CD4-positive, alpha-beta T cell treated with Interleukin-1 beta for 1 hour (primary cell): ENCODE measurements around the gene WNK4.
"Not testable (repeated sequence)": the region's sequence is repeated elsewhere in the genome, so short reads cannot be mapped to it uniquely, and the experiment has no call there.

Experiments used
- DNase-seq, 2 donors: peaks; one replicate each; pipeline ENCODE4 v3.0.0-alpha.2; 2020 to 2022

WNK4 gene

DNA sequence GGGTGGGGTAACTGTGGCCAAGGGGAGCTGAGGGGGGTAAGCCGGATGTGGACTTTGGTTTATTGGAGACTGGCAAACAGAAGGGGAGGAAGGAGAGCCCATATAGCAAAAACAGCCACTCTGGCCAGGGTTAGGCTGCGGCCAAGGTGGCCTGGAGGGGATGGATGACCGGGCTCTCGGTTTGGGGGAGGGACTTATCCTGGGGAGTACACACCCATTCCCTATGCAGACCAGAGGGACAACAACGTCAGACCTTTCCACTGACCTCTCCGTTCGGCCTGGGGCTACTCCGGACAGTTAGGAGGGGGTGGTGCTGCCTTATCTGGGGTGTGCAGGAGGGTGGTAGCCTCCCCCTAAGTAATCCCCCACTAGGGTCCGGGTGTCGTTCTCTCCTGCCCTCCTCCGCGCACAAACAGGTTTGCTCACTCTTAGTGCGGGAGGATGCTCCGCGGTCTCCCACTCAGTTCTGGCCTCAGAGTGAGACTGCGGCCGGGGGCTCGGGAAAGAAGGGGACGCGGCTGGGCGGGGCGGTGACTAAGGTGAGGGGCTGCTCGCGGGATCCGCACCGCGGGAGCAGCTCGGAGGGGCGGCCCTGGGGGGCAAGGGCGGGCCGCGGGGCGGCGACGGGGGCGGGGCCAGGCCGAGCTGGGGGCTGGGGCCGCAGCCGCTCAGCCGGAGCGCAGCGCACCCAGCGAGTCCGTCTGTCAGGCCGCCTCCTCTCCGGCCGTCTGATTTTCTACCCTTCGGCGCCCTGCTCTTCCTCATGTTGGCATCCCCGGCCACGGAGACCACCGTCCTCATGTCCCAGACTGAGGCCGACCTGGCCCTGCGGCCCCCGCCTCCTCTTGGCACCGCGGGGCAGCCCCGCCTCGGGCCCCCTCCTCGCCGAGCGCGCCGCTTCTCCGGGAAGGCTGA, at the start of gene WNK4:
Gene WNK4, plus strand, starts transcription at position 675 of the 915 bp plus-strand sequence. Its CDS starts 89 bp downstream, at position 764.
- no peak for DNase-seq

DNA sequence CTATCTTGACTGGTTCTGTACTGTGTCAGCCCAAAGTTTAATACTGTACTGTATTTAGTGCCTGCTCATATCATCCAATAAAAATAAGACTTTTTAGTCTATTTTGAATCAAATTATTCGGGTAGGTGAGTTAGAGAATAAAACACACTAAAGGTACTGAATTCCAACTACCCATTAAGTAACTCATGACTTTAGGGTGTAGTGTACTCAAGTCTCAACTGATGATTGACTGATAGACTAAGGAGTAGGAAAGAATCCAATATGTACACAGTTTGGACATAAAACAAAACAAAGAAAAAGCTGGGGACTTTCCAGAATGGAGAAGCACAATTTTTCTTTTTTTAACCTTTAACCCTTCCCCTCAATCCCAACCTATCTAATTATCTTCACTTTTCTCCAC, 39.7 kb upstream of the WNK4 start:
- no peak for DNase-seq

DNA sequence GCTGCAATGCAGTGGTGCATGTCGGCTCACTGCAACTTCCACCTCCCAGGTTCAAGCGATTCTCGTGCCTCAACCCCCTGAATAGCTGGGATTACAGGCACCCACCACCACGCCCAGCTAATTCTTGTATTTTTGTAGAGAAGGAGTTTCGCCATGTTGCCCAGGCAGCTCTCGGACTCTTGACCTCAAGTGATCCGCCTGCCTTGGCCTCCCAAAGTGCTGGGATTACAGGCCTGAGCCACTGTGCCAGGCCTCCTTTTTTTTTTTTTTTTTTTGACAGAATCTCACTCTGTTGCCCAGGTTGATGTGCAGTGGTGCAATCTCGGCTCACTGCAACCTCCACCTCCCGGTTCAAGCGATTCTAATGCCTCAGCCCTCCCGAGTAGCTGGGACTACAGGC, 37.5 kb upstream of the WNK4 start:
- DNase-seq: not testable (repeated sequence)

DNA sequence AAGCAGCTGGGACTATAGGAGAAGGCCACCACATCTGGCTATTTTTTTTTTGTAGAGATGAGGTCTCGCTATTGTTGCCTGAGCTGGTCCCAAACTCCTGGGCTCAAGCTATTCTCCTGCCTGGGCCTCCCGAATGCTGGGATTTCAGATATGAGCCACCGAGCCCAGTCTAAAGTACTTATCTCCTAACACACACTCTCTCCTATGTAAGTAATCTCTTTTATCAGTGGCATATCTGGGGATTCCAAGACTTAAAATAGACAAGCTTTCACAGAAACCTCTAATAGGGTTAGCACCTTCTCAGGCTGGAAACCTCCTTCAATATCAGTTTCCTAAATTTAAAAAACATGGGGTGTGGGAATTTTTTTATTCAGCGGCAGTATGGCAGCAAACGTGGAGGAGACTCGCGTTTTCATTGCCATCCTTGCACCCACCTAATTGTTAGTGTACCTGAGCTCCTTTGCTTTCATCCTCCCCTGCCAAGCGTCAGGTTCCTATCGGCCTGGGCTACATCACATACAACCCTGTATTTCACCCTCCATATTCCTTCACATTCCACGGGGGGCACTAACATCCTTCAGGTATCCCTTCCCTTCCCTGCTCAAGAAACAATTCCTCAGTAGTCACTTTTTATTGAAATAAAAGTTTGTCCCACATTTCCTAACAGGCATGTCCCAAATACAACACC, 36.7 kb upstream of the WNK4 start:
- DNase-seq: no peak

DNA sequence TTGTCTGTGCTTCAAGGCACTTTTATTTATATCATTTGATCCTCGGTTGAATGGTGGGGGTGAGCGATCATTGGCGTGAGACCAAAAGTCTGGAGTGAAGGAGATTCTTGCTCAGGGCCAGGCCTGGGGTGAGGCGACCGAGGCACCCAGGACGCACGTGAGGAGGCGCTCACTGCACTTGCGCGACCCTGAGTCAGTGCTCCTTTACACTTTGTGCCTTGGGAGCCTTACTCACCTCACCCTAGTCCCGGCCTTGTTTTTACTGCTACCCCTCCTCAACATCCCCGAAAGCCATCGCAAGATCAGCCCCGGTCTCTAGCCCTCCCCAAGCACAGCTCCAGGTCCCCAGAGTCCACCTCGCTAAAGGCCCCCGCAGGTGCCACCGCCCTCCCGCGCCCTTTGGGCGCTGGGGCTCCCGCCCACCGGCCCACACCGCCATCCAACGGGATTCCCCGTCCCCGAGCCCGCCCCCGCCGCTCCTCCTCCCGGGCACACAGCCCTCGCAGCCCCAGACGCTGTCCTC, 36.1 kb upstream of the WNK4 start:
- peak in 1 of 2 donors; percentile 68 for DNase-seq

DNA sequence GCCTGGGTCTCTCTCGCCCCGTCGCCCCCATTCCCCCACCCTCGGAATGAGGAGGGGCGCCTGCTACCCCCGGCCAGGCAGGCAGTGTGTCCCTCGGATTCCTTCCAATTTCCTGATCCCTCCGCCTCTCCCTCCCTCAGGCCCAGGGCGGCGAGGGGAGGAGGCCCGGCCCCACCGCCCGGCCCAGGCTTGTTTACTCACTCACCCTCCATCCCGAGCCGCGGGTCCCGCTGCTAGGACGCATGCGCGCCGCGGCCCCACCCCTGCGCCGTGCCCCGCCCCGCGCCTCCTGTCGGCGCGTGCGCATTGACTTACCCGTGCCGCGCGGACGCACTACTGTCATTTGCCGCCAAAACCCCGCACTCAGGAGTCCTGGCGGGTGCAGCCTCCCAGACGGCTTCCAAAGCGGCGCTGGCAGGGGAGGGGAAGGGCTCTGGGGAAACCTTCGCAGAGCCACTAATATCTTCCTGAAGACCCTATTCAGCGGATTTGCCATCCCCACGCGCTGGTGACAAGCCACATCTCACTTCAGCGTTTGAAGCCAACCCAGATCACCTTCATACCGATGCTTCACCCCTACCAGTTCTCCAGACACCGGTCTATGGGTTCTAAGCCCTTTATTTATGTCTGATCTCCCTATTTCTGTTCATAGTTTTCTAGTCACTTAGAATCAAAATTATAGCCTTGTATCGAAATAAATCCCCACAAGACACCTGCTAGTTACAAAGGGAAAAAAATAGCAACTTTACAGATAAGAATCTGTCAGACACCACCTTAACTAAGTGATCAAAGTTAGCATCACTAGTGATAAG, 35.4 kb upstream of the WNK4 start, which contains the start of gene EZH1:
Gene EZH1, minus strand, starts transcription at position 235 of the 812 bp plus-strand sequence. CDS start 16,099 bp downstream, outside the sequence.
- peak; percentile 94 for DNase-seq

DNA sequence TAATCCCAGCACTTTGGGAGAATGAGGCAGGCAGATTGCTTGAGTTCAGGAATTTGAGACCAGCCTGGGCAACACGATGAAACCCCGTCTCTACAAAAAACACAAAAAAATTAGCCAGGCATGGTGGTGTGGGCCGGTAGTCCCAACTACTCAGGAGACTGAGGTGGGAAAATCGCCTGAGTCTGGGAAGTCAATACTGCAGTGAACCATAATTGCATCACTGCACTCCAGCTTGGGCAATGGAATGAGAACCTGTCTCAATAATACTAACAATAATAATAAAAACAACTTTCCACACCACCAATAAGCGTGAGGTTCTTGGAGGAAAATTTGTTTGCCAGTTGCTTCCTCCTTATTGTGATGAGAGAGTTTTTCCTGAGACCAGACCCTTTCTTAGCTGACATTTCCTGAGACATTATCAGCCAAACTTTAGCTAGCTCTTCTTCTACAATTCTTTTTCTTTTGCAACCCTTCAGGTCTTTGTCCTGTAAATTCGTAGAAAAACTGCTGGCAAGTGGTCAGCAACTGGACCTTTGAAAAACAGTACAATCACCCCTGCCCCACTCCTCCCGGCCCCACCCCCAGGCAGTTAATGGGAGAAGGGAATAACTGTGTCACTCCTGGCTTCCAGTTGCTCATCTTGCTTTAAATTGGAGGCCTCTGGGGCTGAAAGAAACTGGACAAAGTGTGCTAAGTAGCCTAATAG, 32.1 kb upstream of the WNK4 start:
- no peak for DNase-seq

DNA sequence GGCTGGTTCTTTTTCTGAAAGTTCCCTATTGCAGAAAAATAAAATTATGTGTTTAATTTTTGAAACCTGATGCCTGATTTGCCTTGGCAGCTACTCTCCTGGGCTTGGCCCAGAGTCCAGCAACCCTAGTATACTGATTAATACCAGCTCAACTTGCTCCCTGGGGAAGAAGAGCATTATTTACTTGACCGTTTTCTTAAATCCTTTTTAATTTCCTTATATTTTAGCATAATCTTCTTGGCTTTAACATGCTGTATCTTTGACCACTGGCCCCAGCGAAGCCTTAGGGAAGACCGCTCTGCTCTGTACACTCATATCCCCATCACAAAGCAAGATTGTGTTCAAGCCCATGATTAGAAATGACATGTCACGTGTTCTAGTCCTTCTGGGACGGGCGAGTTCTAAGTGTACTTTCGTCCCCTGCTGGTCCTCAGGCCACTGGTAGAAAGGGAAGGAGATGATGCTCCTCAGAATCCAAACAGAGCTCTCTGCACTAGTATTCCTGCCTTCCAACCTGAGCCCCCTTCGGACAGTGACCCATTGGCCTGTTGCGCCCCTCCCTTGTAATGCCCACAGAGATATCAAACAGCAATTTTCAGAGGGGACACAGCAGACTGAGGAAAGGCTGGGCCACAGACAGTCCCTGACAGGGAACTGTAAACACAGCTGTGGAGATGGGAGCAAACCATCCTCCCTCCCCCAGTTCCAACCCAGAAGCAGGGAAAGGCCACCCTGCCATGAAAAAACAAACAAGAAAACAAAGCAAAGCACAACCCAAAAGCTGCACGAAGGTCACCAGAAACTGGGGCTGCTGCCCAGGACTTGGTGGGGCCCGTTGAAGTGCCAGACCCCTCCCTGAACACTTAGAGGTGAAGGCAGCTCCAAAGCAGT, 31.3 kb upstream of the WNK4 start:
- DNase-seq: no peak

DNA sequence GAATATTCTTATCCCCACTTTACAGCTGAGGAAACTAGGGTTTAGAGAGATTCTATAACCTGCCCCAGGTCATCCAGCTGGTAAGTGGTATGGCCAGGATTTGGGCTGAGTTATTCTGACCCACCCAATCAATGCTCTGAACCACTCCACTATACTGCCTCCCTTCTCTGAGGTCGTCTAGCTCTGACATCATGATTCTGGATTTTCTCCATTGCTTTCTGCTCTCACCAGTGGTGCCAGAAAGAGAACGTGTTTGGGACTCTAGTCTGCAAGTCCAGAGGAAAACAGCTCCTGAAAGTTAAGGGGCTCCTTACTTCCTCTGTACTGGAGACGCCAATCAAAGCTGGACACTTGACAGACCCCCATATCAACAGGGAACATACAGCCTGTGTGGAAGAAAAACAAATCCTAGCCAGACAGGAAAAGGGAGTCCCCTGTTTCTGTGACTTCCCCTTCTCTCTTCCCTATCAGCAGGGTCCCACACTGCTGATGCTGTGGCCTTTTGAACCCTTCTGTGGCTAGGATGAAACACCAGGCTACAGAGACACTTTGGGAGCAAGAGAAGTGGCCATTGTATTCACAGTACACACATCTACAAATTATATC, 29.6 kb upstream of the WNK4 start:
- peak in 1 of 2 donors; percentile 5 for DNase-seq

DNA sequence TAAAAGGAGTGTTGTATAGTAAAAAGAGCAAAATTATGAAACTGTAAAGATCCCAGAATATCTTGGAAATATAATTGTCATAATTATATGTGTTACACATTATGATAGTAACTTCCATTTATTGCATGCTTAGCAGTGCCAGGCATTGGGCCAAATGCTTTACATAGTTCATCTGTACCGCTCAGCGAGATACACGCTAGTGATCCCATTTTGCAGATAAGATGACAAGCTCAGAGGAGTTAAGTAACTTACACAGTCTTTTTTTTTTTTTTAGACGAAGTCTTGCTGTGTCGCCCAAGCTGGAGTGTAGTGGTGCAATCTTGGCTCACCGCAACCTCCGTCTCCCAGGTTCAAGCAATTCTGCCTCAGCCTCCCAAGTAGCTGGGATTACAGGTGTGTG, 28.8 kb upstream of the WNK4 start:
- DNase-seq: no peak

DNA sequence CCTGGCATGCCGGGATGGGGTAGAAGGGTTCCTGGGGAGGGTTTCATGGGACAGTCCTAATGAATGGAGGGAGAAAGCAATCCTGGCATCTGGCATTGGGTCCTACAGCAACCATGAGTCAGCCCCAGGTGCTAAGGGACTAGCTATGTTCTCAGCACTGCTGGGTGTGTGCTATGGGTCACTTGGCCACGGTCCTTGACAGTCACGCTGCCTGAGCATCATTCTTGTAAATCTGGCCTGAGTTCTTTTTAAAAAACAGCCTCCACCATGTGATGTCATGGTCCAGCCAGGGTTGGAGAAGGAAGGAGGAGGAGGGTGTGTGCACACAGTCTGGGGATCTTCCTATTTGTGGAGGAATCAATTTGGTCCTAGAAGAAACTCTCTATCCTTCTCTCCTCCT, 25.6 kb upstream of the WNK4 start:
- no peak for DNase-seq

DNA sequence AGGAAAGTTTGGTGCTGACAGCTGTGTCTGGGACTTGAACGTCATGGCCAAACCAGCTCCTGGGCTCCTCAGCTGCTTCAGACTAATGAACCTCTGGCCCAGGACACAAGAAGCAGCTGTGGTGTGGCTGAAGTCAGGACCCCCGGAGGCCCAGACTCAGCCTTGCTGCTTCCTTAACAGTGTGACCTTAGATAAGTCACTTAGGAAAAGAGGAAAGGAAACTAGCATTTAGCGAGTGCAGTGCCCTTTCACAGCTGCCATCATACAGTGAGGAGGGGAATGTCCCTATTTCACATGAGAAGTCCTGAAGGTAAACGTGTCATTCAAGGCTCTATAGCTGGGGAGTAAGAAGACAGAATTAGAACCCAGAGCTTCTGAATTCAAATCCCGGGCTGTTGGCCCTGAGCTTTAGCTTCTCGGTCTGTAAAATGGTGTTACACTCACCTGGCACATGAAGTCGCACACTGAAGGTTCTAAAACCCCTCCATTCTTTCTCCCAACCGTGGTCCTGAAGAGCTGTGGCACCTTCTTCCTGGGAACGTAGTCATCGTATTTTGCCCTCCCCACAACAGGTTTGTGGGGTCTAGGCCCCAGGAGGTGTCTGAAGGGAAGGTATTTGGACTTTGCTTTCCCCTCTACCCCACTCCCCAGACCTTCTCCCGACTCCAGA, 20.3 kb upstream of the WNK4 start:
- DNase-seq: peak in 1 of 2 donors; percentile 44

DNA sequence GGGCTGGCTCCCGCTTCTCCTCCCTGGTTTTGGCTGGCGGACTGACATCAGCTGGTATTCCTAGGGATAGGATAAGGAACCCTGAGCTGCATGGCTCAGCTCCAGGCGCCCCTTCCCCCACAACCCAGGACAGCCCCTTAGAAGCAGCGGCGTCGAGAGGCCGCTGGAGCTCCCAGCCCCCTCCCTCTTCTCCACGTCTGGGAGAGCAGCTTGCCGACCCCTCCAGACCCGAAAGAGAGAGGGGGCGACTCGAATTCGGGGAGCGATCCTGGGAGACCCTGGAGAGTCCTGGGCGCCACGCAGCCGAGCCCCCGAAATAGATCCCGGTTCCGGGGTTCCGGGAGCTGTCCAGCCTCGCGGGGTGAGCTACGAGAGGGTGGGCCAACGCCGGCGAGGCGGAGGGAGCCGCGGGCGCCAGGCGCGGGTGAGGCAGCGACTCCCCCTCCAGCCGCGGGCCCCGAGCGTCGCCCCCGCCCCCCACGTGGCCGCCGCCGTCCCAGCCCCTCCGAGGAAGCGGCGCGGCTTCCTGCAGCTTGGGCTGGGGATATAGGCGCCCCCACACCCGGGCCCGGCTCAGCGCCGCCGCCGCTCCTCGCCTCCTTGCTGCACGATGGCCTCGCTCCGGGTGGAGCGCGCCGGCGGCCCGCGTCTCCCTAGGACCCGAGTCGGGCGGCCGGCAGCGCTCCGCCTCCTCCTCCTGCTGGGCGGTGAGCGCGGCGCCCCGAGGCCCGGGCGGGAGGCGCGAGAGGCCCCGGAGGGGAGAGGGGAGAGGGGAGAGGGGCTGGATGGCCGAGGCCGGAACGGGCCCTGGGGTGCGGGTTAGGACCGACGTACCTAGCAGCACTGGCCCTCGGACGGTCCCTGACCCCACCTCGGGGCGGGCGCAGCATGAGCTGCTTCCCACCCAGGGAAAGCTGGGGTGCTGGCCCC, 19.5 kb upstream of the WNK4 start, which contains the start of gene RAMP2:
Gene RAMP2, plus strand, starts transcription at position 576 of the 930 bp plus-strand sequence. Its CDS starts 35 bp downstream, at position 611.
- DNase-seq: no peak

DNA sequence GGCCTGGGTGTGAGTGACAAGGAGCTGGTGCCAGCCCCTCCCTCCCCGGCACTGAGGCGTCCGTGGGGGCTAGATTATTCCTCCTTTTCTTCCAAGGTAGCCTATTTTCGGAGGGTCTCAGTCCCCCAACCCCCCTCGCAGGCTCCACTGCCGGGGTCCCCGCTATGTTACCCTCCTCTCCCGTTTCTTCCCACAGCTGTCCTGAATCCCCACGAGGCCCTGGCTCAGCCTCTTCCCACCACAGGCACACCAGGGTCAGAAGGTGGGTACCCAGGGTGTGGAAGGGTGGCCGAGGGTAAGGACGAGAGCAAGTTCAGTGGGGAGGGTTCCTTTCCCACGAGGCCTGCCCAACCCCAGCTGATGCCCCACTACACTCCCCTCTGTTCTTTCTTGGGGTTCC, 18.8 kb upstream of the WNK4 start:
- DNase-seq: no peak

DNA sequence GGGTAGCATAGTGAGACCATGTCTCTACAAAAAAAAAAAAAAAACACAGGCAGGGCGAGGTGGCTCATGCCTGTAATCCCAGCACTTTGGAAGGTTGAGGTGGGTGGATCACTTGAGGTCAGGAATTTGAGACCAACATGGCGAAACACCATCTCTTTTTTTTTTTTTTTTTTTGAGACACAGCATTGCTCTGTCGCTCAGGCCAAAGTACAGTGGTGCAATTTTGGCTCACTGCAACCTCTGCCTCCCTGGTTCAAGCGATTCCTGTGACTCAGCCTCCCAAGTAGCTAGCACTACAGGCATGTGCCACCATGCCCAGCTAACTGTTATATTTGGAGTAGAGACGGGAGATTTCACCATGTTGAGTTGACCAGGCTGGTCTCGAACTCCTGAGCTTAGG, 14.3 kb upstream of the WNK4 start:
- no peak for DNase-seq

DNA sequence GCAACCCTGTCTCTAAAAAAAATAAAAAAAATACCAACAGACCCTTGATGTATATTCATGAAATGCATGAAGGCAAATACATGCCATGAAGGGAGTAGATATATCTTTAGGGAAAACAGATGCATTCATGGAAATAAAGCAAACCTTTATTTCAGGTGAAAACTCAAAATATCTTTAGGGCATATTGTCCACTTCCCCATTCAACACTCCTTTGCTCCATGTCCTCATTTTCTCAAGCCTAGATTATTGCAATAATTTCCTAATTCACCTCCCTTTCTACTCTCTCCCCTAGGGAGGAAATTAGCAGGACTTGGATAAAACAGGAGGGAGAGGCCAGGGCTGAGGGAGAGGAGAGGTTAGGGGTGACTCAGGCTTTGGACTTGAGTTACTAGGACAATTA, 12.9 kb upstream of the WNK4 start:
- DNase-seq: no peak

DNA sequence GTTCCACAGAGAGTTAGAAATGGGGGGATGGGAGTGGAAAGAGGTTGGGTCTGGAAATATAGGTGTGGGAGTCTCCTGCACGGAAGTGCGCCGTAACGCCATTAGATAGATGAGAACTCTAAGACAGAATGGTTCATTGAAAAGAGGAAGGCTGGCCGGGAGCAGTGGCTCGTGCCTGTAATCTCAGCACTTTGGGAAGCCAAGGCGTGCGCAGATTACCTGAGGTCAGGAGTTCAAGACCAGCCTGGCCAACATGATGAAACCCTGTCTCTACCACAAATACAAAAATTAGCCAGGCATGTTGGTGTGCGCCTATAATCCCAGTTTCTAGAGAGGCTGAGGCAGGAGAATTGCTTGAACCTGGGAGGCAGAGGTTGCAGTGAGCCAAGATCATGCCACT, 12.4 kb upstream of the WNK4 start:
- DNase-seq: not testable (repeated sequence)

DNA sequence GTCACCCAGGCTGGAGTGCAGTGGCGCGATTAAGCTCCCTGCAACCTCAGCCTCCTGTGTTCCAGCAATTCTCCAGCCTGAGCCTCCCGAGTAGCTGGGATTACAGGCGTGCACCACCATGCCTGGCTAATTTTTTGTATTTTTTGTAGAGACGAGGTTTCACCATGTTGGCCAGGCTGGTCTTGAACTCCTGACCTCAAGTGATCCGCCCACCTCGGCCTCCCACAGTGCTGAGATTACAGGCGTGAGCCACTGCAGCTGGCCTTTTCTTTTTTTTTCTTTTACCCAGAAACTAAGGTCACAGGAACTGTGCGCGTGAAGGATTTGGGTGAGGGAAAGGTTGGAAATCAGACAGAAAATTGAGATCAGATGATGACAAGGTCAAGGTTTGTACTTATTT, 10.4 kb upstream of the WNK4 start:
- DNase-seq: not testable (repeated sequence)

DNA sequence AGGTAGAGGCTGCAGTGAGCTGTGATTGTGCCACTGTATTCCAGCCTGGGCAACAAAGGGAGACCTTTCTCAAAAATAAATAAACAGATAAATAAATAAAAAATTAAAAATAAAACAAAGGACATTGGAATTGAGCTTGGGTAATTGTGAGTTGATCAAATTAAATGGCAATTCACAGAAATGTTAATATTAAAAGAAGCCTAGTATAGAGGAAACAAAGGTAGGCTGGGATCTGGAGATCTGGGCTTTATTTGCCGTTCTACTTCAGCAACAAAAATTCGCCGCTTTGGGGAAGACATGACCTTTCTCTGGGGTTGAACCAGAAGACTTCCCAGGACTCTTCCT, 7.5 kb upstream of the WNK4 start:
- DNase-seq: no peak
